ENCODE results near the gene RNF149.

Gene RNF149

DNA sequence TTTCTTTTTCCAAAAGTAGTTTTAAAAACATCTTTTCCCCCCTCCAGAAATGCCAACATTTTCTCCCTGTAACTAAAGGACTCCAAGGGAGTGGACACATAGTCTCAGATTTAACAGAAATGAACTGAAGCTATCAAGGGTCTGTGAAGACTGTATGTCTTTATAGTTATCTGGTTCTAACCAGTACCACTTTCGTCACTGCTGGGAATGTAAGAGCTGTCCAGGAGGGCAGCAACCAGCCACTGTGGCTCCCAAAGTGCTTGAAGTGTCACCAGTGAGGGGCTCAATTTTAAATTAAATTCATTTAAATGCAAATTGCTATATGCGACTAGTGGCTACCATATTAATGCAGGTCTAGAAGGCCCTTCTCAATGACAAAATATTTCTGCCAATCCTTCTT is 15.0 kb downstream of the RNF149 start:
- no peak for DNase-seq

GRCh38 chr2:101291973-101292372 is 16.5 kb downstream of the RNF149 start:
- no peak for DNase-seq

DNA sequence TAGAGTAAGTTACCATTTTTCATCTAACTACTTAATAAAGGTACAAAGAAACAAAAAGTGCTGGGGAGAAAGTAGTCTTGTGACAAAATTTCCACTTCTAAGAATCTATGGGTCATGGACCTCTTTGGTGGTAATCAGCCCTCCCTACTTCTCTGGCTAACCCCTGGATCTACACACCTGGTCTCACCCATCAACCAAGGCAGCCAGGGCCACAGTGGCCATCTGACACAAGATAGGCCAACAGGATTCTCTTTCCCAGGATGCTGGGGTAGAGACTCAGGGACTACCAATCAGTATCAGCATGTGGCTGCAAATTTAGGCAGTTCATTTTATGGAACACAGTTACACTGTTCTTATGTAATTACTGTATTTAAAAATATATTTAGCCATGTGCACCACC is 17.8 kb downstream of the RNF149 start:
- DNase-seq, result no peak

GRCh38 chr2:101287303-101287702 is 21.2 kb downstream of the RNF149 start:
- no peak for DNase-seq

DNA sequence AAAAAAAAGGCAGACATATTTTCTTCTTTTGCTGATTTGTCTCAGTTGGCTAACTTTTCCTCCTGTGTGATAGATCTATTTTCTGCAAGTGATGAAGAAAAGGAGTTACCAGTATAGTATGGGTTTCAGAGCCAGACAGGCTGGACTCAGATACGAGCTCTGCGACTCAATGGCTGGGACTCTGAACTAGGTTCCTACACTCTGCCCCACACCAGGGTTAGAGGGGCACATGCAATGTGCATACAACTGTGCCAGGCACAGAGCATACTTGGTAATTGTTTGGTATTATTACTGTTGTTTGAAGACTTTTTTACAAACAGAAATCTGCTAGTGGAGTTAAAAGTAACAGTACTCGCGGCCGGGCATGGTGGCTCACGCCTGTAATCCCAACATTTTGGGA is 21.8 kb downstream of the RNF149 start:
- DNase-seq, result no peak

DNA sequence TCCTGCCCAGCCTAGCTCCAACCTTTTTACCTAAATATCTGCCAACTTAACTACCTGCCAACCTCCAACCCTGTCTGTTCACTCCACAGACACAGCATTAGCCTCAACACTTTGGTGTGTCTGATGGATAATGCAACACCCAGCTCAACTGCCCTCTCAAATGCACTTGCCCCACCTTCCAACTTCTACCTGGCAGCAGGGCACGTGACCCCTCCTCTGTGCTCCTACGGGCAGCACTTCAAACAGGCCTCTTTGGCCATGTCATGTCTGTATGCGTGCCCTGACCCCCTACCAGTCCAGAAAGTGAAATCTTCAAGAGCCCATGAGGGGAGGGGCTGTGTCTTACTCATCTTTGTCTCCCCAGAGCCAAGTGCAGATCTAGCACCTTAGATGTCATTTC is 25.5 kb downstream of the RNF149 start:
- DNase-seq, result no peak

DNA sequence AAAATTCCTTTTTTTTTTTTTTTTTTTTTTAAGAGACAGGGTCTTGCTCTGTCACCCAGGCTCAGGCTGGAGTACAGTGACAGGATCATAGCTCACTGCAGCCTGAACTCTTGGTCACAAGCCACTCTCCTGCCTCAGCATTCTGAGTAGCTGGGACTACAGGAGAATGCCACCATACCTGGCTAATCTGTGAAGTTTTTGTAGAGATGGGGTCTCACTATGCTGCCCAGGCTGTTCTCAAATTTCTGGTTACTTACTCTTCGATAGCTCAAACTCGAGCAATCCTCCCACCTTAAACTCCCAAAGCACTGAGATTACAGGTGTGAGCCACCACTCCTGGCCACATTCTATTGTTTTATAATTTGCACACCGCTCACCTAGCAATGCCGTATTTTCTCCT is 27.0 kb downstream of the RNF149 start:
- DNase-seq, result no peak

GRCh38 chr2:101278925-101279324 is 29.6 kb downstream of the RNF149 start:
- no peak for DNase-seq

- no peak for DNase-seq
Measured at GRCh38 chr2:101277111-101277510, 31.4 kb downstream of the RNF149 start.

DNA sequence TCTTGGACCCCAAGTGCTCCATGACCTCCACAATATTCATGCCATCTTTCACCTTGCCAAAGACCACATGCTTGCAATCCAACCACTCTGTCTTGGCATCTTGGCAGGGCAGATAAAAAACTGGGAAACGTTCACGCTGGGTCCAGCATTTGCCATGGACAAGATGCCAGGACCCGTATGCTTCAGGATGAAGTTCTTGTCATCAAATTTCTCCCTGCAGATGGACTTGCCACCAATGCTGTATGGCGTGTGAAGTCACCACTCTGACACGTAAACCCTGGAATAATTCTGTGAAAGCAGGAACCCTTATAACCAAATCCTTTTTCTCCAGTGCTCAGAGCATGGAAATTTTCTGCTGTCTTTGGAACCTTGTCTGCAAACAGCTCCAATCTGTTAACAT is 34.4 kb downstream of the RNF149 start:
- no peak for DNase-seq

GRCh38 chr2:101273056-101273455 is 35.4 kb downstream of the RNF149 start:
- no peak for DNase-seq

DNA sequence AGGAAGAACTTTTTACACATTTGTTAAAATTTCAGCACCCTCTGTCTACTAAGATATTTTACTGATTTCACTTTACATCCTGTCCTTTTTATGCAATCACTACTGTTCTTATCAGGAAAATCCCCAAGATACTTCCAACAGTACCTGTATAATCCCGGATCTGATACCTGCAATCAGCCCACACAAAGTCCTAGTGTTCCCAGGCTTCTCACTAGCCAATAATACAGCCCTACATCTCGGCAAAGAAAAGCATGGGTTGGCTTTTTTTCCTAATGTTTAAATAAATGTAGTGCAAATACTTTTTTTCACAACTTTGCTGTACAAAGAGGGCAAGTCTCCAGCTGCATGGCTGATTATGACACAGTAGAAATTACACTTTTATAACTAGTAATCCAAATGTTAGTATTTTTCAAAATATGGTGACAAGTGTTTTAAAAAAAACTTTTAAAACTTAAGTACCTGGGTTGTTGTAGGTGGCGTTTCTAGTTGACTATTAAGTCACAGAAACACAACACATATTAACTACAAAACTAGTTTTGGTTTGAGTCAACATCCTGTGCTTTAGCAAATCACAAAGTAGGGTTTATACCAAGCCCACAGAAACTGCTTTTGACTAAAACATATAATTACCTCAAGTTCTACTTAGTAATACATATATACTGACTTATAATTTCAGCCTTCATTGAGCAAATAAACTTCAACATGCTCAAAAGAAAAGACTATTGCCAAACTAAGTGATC is 36.3 kb downstream of the RNF149 start:
- DNase-seq, result no peak

DNA sequence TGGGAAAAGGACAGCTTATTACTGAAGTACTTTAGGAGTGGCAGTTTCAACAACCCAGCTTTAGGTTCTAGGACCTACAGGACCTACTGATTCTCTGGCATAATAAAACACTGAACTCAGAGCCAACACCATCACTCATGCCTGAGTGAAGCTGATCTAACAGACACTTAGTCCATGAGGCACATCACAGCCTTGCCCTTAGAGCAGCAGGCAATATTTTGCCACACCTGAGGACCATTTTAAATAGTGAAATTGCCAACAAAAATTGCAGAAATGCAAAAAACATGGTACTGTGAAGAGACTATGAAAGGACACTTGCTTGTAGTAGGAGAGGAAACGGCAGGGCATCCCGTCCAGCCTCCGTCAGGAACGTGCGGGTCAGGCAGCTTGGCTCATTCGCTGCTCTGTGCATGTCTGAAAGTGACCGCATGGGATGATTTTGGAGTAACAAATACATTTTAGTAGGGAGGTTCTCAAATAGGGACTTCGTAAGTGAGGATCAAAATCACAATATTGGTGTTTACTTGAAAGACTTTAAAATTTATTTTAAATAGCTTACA is 37.7 kb downstream of the RNF149 start:
- no peak for DNase-seq

- no peak for DNase-seq
Measured at GRCh38 chr2:101267671-101268656, 40.5 kb downstream of the RNF149 start.

DNA sequence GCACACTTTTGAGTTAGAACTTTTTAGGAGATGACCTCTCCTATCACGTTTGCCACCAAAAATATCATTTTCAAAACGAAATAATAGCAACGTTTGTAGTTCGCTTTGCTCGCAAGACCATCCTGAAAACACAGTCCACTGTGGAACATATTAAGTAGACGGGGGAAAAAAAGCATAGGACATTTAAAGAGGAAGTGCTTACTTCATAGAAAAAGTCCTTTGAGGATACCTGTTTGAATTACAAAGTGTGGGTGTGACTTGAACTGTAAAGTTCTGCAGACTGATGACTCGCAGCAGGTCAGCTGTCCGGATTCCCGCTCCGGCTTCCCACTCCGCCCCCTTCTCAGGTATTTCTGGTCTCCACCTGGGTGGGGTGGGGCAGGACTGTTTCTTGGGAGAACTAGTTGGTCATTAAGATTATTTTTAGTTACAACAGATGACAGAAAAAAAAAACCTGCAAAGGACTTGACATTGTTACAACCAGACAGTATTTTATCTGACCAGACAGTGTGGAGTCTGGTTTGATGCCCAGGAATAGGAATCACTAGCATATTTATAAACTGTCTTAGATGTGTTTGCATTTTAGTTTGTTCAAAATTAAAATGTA is 42.5 kb downstream of the RNF149 start:
- DNase-seq, result no peak

- no peak for DNase-seq
Measured at GRCh38 chr2:101264360-101264939, 44.1 kb downstream of the RNF149 start.

- no peak for DNase-seq
Measured at GRCh38 chr2:101263377-101263800, 45.1 kb downstream of the RNF149 start.

DNA sequence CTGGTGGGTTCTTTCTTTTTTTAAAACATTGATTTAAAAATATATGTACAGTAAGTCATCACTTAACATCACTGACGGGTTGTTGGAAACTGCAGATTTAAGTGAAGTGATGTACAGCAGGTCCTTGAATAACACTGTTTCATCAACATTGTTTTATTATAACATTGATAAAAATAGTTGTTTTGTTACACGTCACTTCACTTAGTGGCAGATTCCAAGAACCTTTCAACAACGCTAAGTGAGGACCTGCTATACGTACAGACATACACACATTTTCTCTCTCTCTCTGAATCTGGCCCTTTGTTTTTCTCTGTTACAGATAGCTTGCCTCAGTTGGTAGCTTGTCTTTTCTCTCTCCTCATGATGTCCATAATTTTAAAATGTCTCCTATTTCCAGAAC is 46.4 kb downstream of the RNF149 start:
- DNase-seq, result no peak

GRCh38 chr2:101258804-101259203 is 49.7 kb downstream of the RNF149 start:
- DNase-seq, result no peak

GRCh38 chr2:101256316-101256715 is 52.2 kb downstream of the RNF149 start:
- DNase-seq, result no peak

GRCh38 chr2:101255501-101255900 is 53.0 kb downstream of the RNF149 start:
- no peak for DNase-seq

DNA sequence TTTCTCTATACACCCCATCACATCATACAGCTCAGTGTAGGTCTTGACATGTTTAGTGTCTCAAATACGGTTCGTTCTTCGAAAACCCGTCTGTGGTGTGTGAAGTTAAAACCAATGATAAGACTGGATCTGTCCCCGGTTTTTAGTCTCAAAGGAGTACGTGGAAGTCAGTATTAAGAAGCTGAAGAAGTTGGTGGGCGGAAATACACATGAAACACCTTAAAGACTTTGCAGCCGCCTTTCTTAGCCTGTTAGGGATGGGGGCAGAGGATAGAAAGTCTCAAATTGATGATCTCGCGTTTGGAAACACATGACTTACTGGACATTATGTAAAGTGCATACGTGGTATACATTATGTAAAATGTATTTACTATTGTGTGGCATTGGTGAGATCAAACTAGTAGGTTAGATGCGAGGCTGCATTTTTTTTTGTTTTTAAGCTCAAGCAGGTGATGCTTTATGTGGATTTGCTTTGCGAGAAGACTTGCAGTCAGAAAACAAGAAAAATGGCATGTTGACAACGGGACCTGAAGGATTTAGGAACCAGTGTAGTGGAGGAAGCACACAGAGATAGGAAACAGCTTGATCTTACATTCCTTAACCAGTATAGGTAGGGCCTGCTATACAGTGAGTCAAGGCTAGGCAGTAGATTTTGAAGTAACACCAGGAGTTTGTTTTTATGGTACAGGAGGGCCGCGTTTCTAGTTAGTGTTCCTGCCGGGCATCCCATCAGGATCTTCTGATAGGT is 54.6 kb downstream of the RNF149 start:
- DNase-seq, result no peak
